Hippocampal formation (tissue), 2 donors: ENCODE data around the gene SCT.
A peak's percentile ranks its signal among the peaks of the same experiment; 100 is the strongest.

ENCODE experiments used
- DNase-seq, 2 donors: peaks; one replicate each; lab custom pipeline; 2025; lab: John Stamatoyannopoulos, UW

Gene SCT

GRCh38 chr11:621838-622237 lies 5.1 kb downstream of the SCT start:
- DNase-seq: no peak

DNA sequence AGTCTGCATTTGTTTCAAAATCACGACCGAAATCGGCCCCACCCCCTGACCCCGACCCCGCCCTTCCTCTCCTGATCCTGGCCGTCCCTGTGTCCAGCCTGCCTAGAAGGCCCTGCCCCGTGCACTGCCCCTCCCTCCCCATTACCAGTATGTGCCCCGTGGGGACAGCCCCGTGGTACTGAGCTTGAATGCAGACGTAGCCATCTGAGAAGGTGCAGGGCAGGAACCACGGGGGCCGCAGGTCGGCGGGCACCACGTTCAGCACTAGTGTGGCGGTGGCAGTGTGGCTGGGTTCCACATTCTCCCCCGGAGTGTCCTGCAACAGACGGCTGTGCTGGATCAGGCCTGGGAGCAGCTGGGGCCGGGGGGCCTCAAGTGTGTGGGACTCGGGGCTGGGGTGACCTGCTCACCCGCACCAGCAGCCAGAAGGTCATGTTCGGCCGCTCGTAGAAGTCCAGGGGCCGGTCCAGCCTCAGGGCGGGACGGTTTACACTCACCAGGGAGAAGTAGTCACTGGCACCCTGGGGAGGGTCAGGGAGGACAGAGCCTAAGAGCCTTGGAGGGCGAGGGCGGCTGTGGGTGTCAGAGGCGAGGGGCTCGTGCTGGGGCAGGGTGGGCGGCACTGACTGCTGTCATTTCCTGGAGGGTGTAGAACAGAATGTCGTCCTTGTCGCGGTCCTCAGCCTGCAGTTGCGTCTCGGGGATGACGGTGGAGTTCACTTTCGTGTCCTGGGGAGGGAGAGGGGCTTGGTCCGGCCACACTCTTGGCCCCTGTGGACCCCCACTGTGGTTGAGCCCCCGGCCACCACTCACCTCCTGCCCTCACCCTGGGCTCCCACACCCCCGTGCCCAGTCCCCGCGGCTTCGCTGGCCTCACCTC lies 5.8 kb downstream of the SCT start:
- no peak for DNase-seq

DNA sequence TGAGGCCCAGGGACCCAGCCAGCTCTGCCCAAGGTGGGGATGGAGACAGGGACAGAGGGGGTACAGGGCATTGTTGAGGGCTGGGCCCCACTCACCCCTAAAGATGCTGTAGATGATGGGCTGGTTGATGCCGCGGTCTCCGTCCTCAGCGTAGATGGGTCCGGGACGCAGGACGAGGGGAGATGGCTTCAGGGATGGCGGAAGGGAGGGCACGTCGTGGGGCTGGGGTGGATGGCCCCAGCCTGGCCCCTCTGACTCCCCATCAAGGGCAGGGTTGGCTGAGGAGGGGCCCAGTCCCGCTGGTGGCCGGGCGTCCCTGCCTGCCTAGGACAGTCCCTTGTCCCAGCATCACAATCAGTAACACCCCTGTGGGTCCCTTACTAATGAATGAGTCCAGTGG lies 6.8 kb downstream of the SCT start:
- no peak for DNase-seq

- DNase-seq: no peak
Measured at GRCh38 chr11:619628-620050, 7.3 kb downstream of the SCT start.

DNA sequence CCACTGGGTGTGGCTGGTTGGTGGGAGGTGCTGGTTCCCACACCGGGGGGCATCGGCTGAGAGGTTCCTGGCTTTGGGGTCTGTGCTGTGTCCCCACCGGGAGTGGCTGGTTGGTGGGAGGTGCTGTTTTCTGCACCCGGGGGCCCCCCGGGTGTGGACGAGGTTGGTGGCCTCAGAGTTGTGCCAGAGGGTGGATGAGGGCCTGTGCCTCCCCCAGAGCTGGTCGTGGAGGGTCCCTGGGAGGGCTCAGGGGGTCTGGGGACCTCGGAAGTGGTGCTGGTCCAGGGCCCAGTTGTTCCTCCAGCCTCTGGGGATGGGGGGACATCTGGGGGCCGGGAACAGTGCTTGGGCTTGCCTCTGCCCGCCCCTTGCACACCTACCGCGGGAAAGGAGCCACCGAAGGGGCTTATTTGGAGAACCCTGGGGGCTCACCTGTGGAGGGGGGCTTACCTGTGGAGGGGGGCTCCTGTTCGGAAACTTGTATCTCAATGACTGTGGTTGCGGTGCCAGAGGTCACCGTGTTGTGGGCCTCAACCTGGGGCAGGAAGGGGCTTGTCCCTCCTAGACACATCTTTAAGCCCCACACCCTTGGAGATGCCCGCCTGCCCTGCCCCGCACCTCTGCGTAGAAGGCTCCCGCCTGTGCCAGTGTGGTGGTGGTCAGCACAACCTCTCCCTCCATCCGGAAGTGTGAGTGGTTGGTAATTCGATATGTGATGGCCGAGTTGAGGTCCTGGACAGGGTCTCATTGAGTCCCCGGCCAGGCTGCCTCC lies 7.9 kb downstream of the SCT start:
- no peak for DNase-seq

GRCh38 chr11:617912-618682 lies 8.9 kb downstream of the SCT start:
- no peak for DNase-seq

DNA sequence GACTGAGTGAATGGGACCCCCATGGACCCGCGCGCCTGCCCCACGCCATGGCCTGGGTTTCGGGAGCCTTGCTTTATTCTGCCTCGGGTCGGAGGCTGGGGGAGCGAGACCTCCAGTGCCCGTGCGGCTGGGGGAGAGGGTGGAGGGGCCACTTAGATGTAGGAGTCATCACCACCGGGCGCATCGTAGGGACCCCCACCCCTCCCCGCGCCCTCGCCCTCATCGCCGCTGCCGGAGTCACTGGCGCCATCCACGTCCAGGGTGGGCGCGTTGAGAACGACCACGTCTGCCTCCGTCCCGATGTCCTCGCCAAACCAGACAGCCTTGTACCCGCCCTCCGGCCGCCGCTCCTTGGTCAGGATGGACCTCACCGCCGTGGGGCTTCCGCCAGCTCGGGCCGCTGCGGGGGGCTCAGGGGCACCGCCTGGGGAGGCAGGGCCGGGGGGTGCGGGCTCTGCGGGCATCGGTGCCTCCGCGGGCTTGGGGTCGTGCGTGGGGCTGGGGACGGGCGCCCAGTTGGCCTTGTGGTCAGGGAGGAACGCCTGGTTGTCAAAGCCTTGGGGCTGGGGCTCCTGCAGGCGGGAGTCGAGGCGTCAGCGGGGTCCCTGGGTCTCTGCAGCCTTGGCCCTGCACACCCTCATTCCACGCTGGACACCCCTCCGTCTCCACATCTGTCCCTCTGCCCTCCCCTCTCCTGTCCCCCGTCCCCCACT lies 9.6 kb downstream of the SCT start:
- DNase-seq: no peak

GRCh38 chr11:616320-617198 lies 10.4 kb downstream of the SCT start:
- DNase-seq: no peak

DNA sequence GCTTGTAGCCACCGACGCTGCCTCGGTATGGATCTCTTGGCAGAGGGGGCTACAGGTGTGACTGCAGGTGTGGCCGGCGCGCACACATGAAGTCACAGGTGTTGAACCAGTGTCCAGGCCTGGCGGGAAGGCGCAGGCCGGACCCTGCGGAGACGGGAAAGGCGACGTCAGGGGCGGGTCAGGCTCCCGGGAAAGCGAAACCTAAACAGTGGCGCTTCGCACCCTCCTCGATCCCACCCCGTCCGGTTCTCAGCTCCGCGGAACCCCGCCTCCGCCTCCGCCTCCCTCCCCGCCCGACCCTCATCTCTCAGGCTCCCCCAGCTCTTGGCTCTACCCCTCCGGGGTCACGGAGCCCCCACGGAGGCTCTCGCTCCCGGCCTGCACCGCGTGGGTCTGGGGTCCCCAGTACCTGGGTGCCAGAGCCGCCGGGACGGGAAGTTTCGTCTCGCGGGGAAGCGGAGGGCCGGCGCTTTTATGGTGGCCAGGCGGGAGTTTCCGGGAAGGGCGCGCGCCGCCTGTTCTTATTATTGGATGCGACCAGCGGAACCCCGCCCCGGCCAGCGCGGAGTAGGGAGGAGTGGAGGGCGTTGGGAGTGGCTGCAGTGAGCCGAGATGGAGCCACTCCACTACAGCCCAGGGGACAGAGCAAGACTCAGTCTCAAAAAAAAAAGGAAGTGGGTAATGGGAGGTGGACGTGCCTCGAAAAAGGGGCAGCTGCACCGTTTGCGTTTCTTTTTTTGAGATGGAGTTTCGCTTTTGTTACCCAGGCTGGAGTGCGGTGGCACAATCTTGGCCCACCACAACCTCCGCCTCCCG lies 11.3 kb downstream of the SCT start, which contains the start of gene IRF7:
Gene IRF7, minus strand, starts transcription at position 447 of the 816 bp plus-strand sequence. CDS start 586 bp downstream, outside the sequence.
- peak; percentile 79 to 82 for DNase-seq

DNA sequence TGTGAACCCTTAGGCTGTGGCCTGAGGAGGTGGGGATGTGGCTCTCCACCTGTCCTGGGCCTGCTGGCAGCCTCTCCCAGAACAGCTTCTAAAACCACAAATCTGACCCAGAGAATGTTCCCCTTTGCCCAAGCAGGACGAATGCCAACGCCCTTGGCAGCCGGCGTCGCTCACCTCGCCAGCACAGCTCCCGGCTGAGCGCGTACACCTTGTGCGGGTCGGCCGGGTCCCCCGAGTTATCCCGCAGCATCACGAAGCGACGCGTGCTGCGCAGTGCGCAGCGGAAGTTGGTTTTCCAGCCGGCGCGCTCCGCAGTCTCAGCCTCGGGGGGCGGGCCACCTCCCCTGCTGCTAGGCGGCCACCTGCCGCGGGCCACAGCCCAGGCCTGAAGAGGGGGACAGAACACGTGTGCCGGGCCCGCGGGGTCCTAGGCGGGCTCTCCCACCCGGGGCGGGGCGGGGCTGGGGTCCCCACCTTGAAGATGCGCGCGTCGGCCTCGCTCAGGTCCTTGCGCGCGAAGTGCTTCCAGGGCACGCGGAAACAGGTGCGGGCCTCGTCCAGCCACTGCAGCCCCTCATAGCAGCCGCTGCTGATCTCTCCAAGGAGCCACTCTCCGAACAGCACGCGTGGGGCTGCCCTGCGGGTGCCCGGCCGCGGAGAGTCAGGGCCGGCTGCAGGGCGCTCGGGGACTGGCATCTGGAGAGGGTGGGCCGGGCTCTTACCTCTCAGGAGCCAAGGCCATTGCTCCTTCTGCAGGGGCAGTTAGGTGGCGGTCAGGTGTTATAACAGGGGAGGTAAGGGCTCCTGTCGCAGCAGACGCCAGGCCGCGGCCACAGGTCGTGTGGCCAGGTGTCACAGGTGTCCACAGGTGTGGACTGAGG lies 12.1 kb downstream of the SCT start:
- DNase-seq: peak in 1 of 2 donors; percentile 23

- DNase-seq: no peak
Measured at GRCh38 chr11:614021-614622, 12.9 kb downstream of the SCT start.

DNA sequence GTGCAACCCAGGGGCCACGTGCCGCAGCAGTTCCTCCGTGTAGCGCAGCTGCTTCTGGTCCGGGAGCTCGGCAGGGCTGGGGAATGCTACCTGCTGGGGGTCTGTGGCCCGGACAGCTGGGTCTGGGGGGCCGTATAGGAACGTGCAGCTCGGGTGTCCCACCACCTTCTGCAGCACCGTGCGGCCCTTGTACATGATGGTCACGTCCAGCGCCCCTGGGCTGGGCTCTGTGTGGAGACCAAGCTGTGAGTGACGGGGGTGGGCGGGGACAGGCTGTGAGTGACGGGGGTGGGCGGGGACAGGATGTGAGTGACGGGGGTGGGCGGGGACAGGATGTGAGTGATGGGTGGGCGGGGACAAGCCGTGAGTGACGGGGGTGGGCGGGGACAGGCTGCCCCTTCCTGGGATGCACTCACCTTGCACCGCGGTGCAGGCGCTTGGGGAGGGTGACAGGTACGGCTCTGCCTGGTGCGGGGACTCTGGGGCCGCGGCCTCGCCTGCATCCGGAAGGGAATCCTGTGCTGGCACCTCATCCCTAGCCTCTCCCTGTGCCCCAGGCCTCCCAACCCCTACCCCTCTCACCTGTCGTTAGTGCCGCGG lies 13.5 kb downstream of the SCT start:
- no peak for DNase-seq

GRCh38 chr11:612961-613300 lies 14.1 kb downstream of the SCT start:
- DNase-seq: no peak

DNA sequence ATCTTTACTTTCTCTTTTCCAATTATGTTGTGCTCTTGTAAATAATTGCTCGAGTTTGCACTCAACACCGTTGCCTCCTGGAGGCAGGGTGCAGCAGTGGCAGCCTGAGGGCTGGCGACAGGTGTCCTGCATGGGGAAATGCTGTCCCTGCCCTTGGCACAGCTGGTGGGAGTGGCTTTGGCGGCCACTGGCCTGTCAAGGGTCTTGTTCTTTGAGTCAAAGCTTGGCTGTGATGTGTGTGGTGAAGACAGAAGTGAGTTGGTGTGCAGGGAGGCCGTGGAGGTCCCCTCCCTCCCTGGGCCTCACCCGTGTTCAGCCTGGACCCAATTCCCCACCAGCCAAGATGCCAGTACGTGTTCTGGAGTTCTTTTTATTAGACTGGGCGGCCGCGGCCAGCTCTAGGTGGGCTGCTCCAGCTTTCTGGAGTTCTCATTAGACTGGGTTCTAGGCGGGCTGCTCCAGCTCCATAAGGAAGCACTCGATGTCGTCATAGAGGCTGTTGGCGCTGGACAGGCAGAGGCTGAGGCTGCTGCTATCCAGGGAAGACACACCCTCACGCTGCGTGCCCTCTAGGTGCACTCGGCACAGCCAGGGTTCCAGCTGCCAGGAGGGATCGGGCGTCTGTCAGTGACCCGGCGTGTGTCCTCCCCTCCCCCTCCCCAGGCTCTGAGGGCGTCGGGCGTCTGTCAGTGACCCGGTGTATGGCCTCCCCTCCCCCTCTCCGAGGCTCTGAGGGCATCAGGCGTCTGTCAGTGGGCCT lies 14.6 kb downstream of the SCT start:
- no peak for DNase-seq

DNA sequence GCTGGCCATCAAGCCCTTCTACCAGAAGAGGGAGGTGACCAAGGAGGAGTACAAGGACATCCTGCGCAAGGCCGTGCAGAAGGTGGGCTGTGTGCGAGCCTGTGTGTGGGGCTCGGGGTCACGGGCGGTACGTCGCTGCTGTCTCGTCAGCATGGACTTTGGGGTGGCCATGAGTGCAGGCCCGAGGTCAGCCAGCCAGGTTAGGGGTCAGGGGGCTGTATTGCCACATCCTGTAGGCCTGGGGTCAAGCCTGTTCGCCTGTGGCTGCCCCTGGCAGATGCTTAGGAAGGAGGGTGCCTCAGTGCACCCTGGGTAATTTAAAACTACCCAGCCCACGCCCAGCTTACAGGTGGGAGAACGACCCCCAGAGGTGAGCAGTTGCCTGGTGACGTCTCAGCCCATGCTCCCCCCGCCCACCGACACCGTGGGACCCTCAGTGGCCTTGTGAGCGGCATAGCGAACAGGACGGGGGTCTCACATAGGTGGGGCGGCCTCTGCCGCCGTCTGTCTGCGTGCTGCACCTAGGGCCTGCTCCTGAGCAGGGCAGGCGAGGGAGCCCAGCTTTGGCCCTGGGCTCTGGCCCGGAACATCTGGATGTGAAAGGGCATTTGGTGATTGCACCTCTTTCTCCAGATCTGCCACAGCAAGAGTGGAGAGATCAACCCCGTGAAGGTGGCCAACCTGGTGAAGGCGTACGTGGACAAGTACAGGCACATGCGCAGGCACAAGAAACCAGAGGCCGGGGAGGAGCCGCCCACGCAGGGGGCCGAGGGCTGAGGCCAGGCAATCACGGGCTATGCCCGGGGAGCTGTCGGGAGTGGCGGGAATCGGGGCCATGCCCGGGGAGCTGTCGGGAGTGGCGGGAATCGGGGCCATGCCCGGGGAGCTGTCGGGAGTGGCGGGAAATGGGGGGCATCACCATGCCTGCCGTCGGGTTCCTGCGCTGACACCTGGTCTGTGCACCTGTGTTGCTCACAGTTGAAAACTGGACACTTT lies 15.7 kb downstream of the SCT start:
- no peak for DNase-seq
